Inflammatory macrophage (primary cell): ENCODE measurements around the gene PLEKHG4B.
"Not testable (repeated sequence)": the region's sequence is repeated elsewhere in the genome, so short reads cannot be mapped to it uniquely, and the experiment has no call there.

Experiments
- DNase-seq, 2 donors: peaks; one replicate each; pipeline ENCODE4 v3.0.0-alpha.2; 2020 to 2022

Gene PLEKHG4B

GRCh38 chr5:96976-97660 is 5.2 kb downstream of the PLEKHG4B start:
- no peak for DNase-seq

- DNase-seq = no peak
Measured at GRCh38 chr5:99815-100214, 7.8 kb downstream of the PLEKHG4B start.

GRCh38 chr5:102411-103043 is 10.6 kb downstream of the PLEKHG4B start:
- no peak for DNase-seq

GRCh38 chr5:104106-104505 is 12.1 kb downstream of the PLEKHG4B start:
- not testable (repeated sequence) for DNase-seq

GRCh38 chr5:104778-105296 is 12.9 kb downstream of the PLEKHG4B start:
- no peak for DNase-seq

- no peak for DNase-seq
Measured at GRCh38 chr5:105504-106070, 13.6 kb downstream of the PLEKHG4B start.

GRCh38 chr5:106587-106986 is 14.6 kb downstream of the PLEKHG4B start:
- no peak for DNase-seq

- DNase-seq = no peak
Measured at GRCh38 chr5:107526-107925, 15.6 kb downstream of the PLEKHG4B start.

GRCh38 chr5:109826-110225 is 17.9 kb downstream of the PLEKHG4B start:
- no peak for DNase-seq

GRCh38 chr5:110270-110888 is 18.4 kb downstream of the PLEKHG4B start:
- DNase-seq = no peak

GRCh38 chr5:111171-111570 is 19.2 kb downstream of the PLEKHG4B start:
- no peak for DNase-seq

GRCh38 chr5:119486-120097 is 27.6 kb downstream of the PLEKHG4B start:
- no peak for DNase-seq

GRCh38 chr5:121432-121831 is 29.5 kb downstream of the PLEKHG4B start:
- DNase-seq = no peak

- DNase-seq = no peak
Measured at GRCh38 chr5:125815-126214, 33.8 kb downstream of the PLEKHG4B start.

- no peak for DNase-seq
Measured at GRCh38 chr5:126806-127205, 34.8 kb downstream of the PLEKHG4B start.

- DNase-seq = no peak
Measured at GRCh38 chr5:127886-128285, 35.9 kb downstream of the PLEKHG4B start.

- DNase-seq = no peak
Measured at GRCh38 chr5:128446-128845, 36.5 kb downstream of the PLEKHG4B start.

- no peak for DNase-seq
Measured at GRCh38 chr5:129148-129547, 37.2 kb downstream of the PLEKHG4B start.

GRCh38 chr5:129820-130219 is 37.9 kb downstream of the PLEKHG4B start:
- DNase-seq = no peak

- DNase-seq = peak; percentile 80
Measured at GRCh38 chr5:130601-131131, 38.7 kb downstream of the PLEKHG4B start.

GRCh38 chr5:136901-137300 is 44.9 kb downstream of the PLEKHG4B start:
- DNase-seq = peak in 1 of 2 donors; percentile 15

- DNase-seq = no peak
Measured at GRCh38 chr5:137741-138140, 45.8 kb downstream of the PLEKHG4B start.

- no peak for DNase-seq
Measured at GRCh38 chr5:138936-139335, 47.0 kb downstream of the PLEKHG4B start.
